Kidney capillary endothelial cell (primary cell): ENCODE measurements around the gene CEP55.
A peak's percentile ranks its signal among the peaks of the same experiment; 100 is the strongest.
"Not testable (repeated sequence)": the region's sequence is repeated elsewhere in the genome, so short reads cannot be mapped to it uniquely, and the experiment has no call there.

Experiments
- DNase-seq: peaks from one replicate; pipeline ENCODE4 v3.0.0-alpha.2; 2018; ENCODE audit warnings: low spot score

The CEP55 gene

GRCh38 chr10:93496322-93497041, at the start of gene CEP55:
TSS of gene CEP55 (plus strand) at chr10:93496612. CDS start at chr10:93500052, 3,440 bp downstream.
- DNase-seq, result peak; percentile 96

- DNase-seq, result no peak
Observed at GRCh38 chr10:93447019-93447418, 49.4 kb upstream of the CEP55 start.

- no peak for DNase-seq
Observed at GRCh38 chr10:93447970-93448369, 48.4 kb upstream of the CEP55 start.

GRCh38 chr10:93451244-93451947, 45.0 kb upstream of the CEP55 start:
- no peak for DNase-seq

GRCh38 chr10:93452143-93452542, 44.3 kb upstream of the CEP55 start:
- no peak for DNase-seq

- no peak for DNase-seq
Observed at GRCh38 chr10:93454146-93454545, 42.3 kb upstream of the CEP55 start.

- no peak for DNase-seq
Observed at GRCh38 chr10:93454736-93455135, 41.7 kb upstream of the CEP55 start.

- no peak for DNase-seq
Observed at GRCh38 chr10:93456480-93456879, 39.9 kb upstream of the CEP55 start.

GRCh38 chr10:93457511-93457910, 38.9 kb upstream of the CEP55 start:
- no peak for DNase-seq

GRCh38 chr10:93458821-93459257, 37.6 kb upstream of the CEP55 start:
- DNase-seq, result peak; percentile 93

- no peak for DNase-seq
Observed at GRCh38 chr10:93459466-93459865, 36.9 kb upstream of the CEP55 start.

GRCh38 chr10:93461109-93461806, 35.2 kb upstream of the CEP55 start:
- peak; percentile 60 for DNase-seq

GRCh38 chr10:93461807-93462178, 34.6 kb upstream of the CEP55 start:
- DNase-seq, result peak; percentile 36

GRCh38 chr10:93462371-93462770, 34.0 kb upstream of the CEP55 start:
- no peak for DNase-seq

GRCh38 chr10:93462881-93463280, 33.5 kb upstream of the CEP55 start:
- DNase-seq, result peak; percentile 97

GRCh38 chr10:93463723-93464476, 32.5 kb upstream of the CEP55 start:
- DNase-seq, result no peak

GRCh38 chr10:93464776-93465388, 31.5 kb upstream of the CEP55 start:
- DNase-seq, result no peak

GRCh38 chr10:93465806-93466675, 30.4 kb upstream of the CEP55 start:
- peak; percentile 85 for DNase-seq

- DNase-seq, result not testable (repeated sequence)
Observed at GRCh38 chr10:93467635-93468034, 28.8 kb upstream of the CEP55 start.

GRCh38 chr10:93468461-93469213, 27.8 kb upstream of the CEP55 start:
- peak; percentile 85 for DNase-seq
